ENCODE data around the gene CAPN15. TPM values are rescaled to one million over a fixed set of nuclear protein-coding genes. Genes with fewer than 3 reads are reported as not detected.

CAPN15 gene
- total RNA-seq, 2 donors from 2014 or later, result 61.1 to 117 TPM

- H3K36me3 Mint-ChIP-seq (ENCODE audit: low read depth), result peaks cover 4% of the 10 kb centered on the region
- no peaks in the 10 kb centered on the region for H3K9me3 Mint-ChIP-seq
- no peak overlapping the region for H3K27ac Mint-ChIP-seq
- no peak for ATAC-seq (replicated peaks)
- H3K4me3 Mint-ChIP-seq, result no peak overlapping the region
- H3K4me1 Mint-ChIP-seq, result peaks cover 14% of the 10 kb centered on the region
- no peaks in the 10 kb centered on the region for H3K27me3 Mint-ChIP-seq
Measured at GRCh38 chr16:598823-599739, 71.6 kb downstream of the CAPN15 start.

GRCh38 chr16:600781-601180, 73.3 kb downstream of the CAPN15 start:
- H3K9me3 Mint-ChIP-seq, result no peaks in the 10 kb centered on the region
- H3K27me3 Mint-ChIP-seq, result no peaks in the 10 kb centered on the region
- H3K36me3 Mint-ChIP-seq (ENCODE audit: low read depth), result peaks cover 4% of the 10 kb centered on the region
- ATAC-seq (replicated peaks), result no peak
- H3K4me3 Mint-ChIP-seq, result no peak overlapping the region
- H3K4me1 Mint-ChIP-seq, result peaks cover 14% of the 10 kb centered on the region
- no peak overlapping the region for H3K27ac Mint-ChIP-seq

- H3K36me3 Mint-ChIP-seq (ENCODE audit: low read depth), result no peaks in the 10 kb centered on the region
- H3K4me1 Mint-ChIP-seq, result peaks cover 10% of the 10 kb centered on the region
- no peak for ATAC-seq (replicated peaks)
- H3K9me3 Mint-ChIP-seq, result no peaks in the 10 kb centered on the region
- no peak overlapping the region for H3K27ac Mint-ChIP-seq
- H3K4me3 Mint-ChIP-seq, result no peak overlapping the region
- no peaks in the 10 kb centered on the region for H3K27me3 Mint-ChIP-seq
Measured at GRCh38 chr16:603933-604332, 76.4 kb downstream of the CAPN15 start.

Other genes starting within 250 kb of the CAPN15 start
- not detected for gene ARHGDIG, start 247.1 kb upstream of the CAPN15 start, total RNA-seq
- gene PDIA2, start 244.5 kb upstream of the CAPN15 start, total RNA-seq, result not detected
- 10 to 100 TPM; 16.2 to 18.4 TPM for gene AXIN1, start 175.0 kb upstream of the CAPN15 start, total RNA-seq
- 10 to 100 TPM; 63.4 to 86.2 TPM for gene MRPL28, start 157.2 kb upstream of the CAPN15 start, total RNA-seq
- 10 to 100 TPM; 25.6 to 26.1 TPM for gene PGAP6, start 145.7 kb upstream of the CAPN15 start, total RNA-seq
- gene NME4, start 130.5 kb upstream of the CAPN15 start, total RNA-seq, result 10 to 100 TPM; 21.8 to 41.9 TPM
- gene DECR2, start 125.8 kb upstream of the CAPN15 start, total RNA-seq, result 10 to 100 TPM; 12.0 to 12.7 TPM
- 10 to 100 TPM; 26.9 to 28.3 TPM for gene RAB11FIP3, start 102.1 kb upstream of the CAPN15 start, total RNA-seq
- not detected for gene PRR35, start 32.7 kb downstream of the CAPN15 start, total RNA-seq
- gene NHLRC4, start 39.3 kb downstream of the CAPN15 start, total RNA-seq, result 1 to 10 TPM in 1 of 2 donors, under 1 TPM in 1; 0.80 to 1.1 TPM
- gene PIGQ, start 42.3 kb downstream of the CAPN15 start, total RNA-seq, result 10 to 100 TPM; 28.0 to 34.2 TPM
- gene RAB40C, start 62.4 kb downstream of the CAPN15 start, total RNA-seq, result 10 to 100 TPM; 12.9 TPM
- gene WFIKKN1, start 103.3 kb downstream of the CAPN15 start, total RNA-seq, result under 1 TPM; 0.45 to 0.53 TPM
- 100 to 1,000 TPM in 1 of 2 donors, 10 to 100 TPM in 1; 87.4 to 115 TPM for gene METTL26, start 108.6 kb downstream of the CAPN15 start, total RNA-seq
- gene MCRIP2, start 114.1 kb downstream of the CAPN15 start, total RNA-seq, result 10 to 100 TPM; 29.2 to 54.5 TPM
- gene WDR90, start 121.7 kb downstream of the CAPN15 start, total RNA-seq, result 10 to 100 TPM; 50.7 to 93.9 TPM
- gene RHOT2, start 140.4 kb downstream of the CAPN15 start, total RNA-seq, result 100 to 1,000 TPM; 134 to 149 TPM
- gene RHBDL1, start 148.0 kb downstream of the CAPN15 start, total RNA-seq, result 1 to 10 TPM; 2.9 to 5.4 TPM
- gene STUB1, start 152.7 kb downstream of the CAPN15 start, total RNA-seq, result 10 to 100 TPM; 47.5 to 98.2 TPM
- gene JMJD8, start 156.6 kb downstream of the CAPN15 start, total RNA-seq, result 10 to 100 TPM; 16.8 to 26.8 TPM
- 10 to 100 TPM; 15.6 to 18.7 TPM for gene WDR24, start 162.7 kb downstream of the CAPN15 start, total RNA-seq
- 10 to 100 TPM in 1 of 2 donors, 1 to 10 TPM in 1; 6.4 to 23.6 TPM for gene FBXL16, start 178.1 kb downstream of the CAPN15 start, total RNA-seq
- gene METRN, start 187.4 kb downstream of the CAPN15 start, total RNA-seq, result 1 to 10 TPM; 4.5 to 8.4 TPM
- gene ANTKMT, start 193.4 kb downstream of the CAPN15 start, total RNA-seq, result 10 to 100 TPM; 13.5 to 22.4 TPM
- 1 to 10 TPM; 4.3 to 4.4 TPM for gene CCDC78, start 198.7 kb downstream of the CAPN15 start, total RNA-seq
- gene HAGHL, start 199.4 kb downstream of the CAPN15 start, total RNA-seq, result 10 to 100 TPM in 1 of 2 donors, 1 to 10 TPM in 1; 9.2 to 14.0 TPM
- 10 to 100 TPM; 39.2 to 47.1 TPM for gene CIAO3, start 213.3 kb downstream of the CAPN15 start, total RNA-seq
- not detected for gene MSLN, start 233.0 kb downstream of the CAPN15 start, total RNA-seq